Activated CD4-positive, alpha-beta T cell treated with anti-CD3 and anti-CD28 coated beads for 1 hour (primary cell): ENCODE data around the gene ANKRD6.

Source experiments
- DNase-seq: peaks from one replicate; pipeline ENCODE4 v3.0.0-alpha.2; 2020

ANKRD6 gene

DNA sequence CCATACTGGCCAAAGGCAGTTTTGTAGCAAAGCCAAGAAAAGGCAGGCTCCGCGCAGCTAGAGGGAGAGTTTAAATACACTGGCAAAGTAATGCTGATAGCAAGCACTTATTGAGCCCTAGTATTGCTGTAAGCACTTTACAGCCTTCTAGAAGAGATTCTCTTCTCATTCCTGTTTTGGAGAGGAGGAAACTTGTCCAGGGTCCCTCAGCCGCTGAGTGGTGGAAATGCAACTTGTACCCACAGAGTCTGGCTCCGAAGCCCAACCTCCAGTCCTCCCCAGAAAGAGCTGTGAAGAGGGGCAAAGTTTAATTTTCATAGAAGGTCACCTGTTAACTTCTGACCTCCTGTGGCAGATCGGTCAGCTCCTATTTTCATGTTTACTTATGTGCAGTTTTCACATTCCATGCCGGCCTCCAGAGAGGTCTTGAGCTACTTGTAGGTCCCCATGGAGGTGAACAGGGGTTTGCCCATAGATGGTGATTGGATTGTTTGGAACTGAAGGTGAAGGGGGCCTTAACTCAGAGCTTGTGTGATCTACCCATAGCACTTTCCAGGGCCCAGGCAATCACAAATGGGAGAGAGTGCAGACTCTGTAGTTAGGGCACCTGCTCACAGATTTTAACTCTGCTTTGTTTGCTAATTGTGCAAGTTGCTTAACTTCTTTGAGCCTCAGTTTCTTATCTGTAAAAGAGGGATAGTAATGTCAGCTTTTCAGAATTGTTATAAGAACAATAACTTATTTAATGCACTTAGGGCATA is 134.9 kb downstream of the ANKRD6 start:
- DNase-seq: no peak

- no peak for DNase-seq
Observed at GRCh38 chr6:89574910-89575561, 142.1 kb downstream of the ANKRD6 start.

DNA sequence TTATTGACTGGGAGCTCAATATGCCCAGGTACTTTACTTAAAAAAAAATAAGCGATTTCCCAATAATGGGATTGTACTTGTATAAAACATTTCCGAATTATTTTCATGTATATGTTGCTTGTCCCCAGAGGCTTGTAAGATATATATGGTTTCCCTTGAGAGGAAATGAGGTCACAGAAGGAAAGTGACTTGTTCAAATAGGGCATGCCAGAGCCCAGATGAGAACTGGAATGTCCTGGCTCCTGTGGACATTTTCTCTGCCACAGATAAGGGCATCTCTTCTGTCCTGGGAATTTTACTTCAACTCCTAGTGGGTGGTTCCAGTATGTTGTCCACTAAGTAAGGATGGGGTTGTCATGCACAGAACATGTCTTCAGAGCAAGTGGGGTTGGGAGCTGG is 142.6 kb downstream of the ANKRD6 start:
- no peak for DNase-seq

- DNase-seq: no peak
Observed at GRCh38 chr6:89580997-89581666, 148.2 kb downstream of the ANKRD6 start.

- DNase-seq: no peak
Observed at GRCh38 chr6:89581689-89582088, 148.7 kb downstream of the ANKRD6 start.

GRCh38 chr6:89582669-89583325 is 149.8 kb downstream of the ANKRD6 start:
- no peak for DNase-seq

- no peak for DNase-seq
Observed at GRCh38 chr6:89583559-89583958, 150.6 kb downstream of the ANKRD6 start.

- no peak for DNase-seq
Observed at GRCh38 chr6:89584539-89584938, 151.6 kb downstream of the ANKRD6 start.

- DNase-seq: no peak
Observed at GRCh38 chr6:89585154-89585553, 152.2 kb downstream of the ANKRD6 start.

DNA sequence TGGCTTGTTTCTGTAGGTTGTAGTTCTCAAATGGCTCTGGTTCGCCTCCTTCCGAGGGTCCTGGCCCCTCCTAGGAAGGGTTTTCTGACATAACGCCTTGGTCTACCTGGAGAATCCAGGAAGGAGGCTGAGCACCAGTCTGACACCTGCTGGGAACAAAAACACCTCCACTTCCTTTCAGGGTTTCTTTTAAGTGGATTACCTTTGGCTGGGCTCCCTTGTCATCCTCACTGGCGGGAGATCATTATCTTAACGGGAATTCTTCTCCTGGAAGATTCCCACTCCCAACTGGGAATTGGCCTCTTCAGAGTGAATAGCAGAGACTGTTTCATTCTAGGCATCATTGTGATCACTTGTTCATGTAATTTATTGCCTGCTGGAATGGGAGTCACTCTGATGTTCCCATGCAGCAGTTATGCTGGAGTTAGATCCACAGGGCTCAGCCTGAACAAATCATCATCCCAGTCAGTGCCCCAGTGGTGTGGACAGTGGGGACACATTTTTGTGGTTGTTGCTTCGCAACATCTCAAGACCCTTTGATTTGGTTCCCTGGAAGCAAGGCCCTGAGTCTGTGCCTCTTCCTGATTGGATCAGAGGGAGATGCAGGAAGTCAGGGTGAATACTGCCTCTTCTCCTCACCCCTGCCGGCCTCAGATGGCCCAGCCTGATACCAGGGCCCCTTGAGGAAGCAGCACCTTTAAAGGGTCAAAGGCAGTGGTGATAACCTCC is 156.5 kb downstream of the ANKRD6 start:
- no peak for DNase-seq

DNA sequence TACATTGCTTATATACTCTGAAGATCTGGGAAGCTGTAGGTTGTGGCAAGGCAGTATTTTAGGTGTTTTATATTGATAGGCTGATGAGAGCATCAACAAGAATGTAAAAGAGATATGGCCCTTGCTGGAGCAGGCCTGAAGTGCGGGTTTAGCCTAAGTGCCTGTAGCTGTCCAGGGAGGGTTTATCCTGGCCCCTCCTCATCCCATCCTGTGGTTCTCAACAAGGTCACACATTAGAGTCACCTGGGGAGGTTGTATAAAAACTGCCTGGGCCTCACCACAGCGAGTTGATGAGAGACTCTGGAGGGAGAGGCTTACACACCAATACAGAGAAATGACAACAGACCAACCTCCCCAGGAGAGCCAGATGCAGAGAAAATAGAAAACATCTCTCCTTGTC is 157.2 kb downstream of the ANKRD6 start:
- DNase-seq: no peak

DNA sequence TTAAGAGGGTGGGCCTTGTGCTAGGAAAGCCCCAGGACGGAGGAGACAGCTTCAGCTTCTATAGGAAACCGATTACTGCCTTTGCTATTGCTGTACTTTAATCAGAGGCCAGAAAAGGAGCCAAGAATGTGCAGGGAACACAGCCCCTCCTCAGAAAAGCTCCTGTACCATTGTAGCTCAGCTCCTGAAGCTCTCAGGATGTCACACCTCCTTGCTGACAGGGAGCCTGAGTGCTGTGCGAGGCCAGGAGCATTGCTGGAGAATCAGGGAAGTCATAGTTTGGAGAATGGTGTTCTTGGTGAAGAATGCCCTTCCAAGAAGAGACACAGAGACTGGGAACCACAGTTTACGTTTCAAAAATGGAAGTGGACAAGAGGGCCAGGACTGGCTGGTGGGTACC is 158.8 kb downstream of the ANKRD6 start:
- DNase-seq: no peak

DNA sequence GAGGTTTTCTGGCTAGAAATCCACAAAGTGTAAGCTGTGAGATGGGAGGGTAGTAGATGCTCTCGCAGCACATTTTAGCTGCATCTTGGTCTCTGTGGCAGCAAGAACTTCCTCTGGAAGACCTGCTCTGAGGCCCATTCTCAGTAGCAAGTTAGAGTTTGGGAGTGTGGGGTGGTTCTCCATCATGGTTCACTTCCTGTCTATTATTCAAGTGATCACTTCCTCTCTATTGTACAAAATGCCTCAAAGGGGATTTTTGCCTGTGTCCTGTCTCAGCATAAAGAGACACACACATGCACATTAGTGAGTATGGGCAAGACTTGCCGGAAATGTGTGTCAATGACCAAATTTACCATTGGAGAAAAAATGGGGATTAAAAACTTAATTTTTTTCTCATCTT is 163.1 kb downstream of the ANKRD6 start:
- no peak for DNase-seq

DNA sequence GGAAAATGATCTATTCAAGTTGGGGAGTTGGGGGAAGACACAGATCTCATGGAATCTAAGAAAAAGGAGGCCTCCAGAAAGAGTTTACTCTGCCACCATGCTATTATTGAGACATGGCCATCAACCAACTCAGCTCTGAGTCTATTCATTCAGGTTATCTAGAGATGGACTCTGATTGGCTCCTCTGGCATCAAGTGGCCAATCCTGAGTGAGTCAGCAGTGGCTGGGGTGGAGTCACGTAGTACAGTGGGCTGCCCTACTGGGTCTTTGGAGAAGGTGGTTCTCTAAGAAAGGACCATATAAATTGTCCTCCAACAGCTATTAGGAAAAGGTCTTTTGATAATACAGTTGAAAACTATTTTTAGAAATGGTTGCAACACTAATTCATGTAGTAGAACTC is 163.5 kb downstream of the ANKRD6 start:
- DNase-seq: no peak

DNA sequence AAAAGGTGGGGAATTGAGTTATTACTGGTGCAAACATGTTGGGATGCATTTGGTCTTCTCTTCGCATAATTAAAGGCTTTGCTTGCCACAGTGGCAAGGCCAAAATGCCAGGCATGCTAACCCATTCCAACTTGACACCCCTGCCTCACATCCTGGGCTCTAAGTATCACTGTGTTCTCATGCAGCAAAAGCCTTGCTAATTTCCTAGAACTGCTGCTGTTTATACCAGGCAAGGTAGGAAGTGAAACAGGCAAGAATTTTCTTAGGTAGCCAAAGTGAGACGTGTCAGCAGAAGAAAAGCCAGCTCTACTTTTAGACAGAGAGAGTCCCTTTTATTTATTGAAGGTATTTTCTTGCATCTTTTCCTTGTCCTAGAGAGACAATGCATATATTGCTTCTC is 164.4 kb downstream of the ANKRD6 start:
- no peak for DNase-seq

GRCh38 chr6:89597988-89598387 is 165.0 kb downstream of the ANKRD6 start:
- DNase-seq: no peak

DNA sequence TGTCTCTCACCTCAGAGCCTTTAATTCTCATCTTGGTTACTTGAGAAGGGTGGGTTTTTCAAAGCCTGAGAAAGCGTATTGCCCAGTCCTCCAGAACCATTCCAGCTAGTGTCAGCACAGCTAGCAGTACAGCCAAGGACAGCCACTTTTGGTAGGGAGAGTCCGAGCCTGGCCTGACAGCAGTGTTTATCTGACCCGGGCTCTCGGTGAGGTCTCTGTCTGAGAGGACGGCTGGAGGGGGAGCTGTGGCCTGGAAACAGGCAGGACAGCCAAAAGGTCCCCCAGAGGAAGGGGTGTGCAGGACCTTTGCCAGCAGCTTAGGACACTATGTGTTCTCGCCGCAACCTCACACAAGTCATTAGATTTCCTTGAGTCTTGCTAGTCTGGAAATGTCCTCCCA is 166.8 kb downstream of the ANKRD6 start:
- no peak for DNase-seq

- DNase-seq: no peak
Observed at GRCh38 chr6:89602166-89602565, 169.2 kb downstream of the ANKRD6 start.

GRCh38 chr6:89604653-89605052 is 171.7 kb downstream of the ANKRD6 start:
- DNase-seq: no peak

DNA sequence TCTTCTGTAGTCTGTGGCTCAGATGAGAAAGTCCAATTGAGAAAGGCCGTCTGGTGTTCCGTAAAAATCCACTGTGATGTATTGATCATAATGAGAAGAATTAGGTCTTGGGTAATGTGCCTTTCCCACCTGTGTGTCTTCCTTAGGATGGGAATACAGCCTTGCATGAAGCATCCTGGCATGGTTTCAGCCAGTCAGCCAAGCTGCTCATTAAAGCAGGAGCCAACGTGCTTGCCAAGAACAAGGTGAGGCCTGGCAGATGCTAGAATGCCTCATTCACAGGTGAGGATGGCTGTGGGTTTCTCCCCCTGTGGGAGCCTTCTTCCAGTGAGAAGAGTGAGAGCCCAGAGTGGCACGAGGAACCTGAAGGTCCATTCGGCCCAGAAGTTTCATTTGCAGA is 172.9 kb downstream of the ANKRD6 start:
- no peak for DNase-seq

GRCh38 chr6:89610149-89610642 is 177.2 kb downstream of the ANKRD6 start:
- DNase-seq: peak; percentile 57

GRCh38 chr6:89611666-89612065 is 178.7 kb downstream of the ANKRD6 start:
- DNase-seq: no peak

DNA sequence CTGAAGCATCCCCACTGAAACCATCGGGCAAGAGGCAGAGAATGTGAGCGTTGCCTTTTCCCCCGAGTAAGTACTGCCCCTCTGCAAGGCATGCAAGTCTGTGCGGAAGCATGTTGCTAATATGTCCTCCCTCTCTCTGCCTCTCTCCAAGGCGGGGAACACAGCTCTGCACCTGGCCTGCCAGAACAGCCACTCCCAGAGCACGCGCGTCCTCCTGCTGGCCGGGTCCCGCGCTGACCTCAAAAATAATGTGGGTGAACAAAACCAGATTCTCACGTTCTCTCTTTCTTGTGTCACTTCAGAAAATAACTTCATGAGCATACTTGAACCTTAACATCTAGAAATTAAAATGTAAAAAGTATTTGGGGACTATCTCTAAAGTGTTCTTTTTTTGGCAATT is 179.2 kb downstream of the ANKRD6 start:
- DNase-seq: no peak
